ENCODE measurements around the gene CAPN14.

CAPN14 gene

DNA sequence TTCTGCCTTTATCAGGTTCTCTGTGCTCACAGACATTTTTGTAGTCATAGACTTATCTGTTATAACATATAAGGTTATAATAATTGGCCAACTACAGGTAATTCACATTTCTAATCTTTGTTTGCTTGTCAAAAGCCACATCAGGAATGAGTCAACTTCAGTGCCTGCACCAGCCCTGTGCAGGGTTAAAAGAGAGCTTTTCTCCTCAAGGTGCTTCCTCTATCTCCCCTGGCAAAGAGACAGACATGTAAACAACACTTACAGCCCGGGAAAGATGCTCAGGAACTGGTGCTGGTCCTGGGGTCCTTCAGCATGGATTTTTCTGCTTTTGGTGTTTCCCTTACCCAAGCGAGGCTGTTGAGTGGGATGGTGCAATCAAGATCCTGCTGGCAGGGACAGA is 9.0 kb upstream of the CAPN14 start:
- DNase-seq (ENCODE audit: low read depth in 3 of 3), result no peak

DNA sequence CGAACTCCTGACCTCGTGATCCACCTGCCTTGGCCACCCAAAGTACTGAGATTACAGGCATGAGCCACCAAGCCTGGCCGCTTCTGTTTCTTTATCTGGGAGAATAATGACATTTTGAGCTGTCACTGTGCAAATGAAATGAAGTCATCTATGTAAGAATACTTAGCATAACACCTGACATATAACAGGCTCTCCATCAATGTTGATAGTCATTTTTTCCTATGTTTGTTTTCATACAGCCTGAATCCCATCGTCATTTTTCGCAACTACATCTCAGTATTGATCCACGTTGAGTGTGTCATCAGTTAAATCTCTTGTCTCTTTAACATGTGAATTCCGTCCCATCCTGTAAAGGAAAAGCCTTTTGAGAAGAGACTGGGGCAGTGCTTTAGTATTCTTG is 6.4 kb upstream of the CAPN14 start:
- DNase-seq (ENCODE audit: low read depth in 3 of 3), result no peak

DNA sequence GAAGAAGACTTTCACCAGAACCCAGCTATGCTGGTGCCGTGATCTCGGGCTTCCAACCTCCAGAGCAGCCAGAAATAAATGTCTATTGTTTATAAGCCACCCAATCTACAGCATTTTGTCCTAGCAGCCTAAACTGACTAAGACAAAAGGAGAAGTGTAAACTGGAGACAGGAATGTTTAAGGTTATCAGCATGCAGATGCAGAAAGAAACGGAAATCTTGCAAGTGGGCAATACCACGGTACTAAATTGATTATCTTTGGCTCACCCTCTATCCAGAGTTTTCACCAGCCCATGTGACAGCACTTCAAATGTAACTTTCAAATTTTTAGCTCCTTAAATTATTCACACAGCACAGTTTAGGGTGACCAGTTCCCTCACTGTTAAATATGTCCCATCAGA is 5.7 kb upstream of the CAPN14 start:
- DNase-seq (ENCODE audit: low read depth in 3 of 3), result no peak

DNA sequence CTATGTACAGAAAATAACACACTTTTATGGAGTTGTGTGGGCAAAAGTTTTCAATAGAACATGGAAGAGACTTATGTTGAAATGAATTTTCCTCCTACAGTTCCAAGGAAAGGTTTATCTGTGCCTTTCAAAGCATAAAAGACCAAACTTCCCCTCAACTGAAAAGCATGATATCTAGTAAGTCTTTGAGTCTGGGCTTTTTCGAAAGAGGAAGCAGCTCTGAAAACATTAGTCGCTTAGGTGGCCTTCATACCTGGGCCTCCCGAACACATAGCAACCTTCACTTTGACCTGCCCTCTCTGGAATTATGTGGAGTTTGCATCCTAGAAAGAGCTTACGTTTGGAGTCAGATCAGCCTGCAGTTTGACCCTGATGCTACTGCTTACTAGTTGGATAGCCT is 4.8 kb upstream of the CAPN14 start:
- no peak for DNase-seq (ENCODE audit: low read depth in 3 of 3)

DNA sequence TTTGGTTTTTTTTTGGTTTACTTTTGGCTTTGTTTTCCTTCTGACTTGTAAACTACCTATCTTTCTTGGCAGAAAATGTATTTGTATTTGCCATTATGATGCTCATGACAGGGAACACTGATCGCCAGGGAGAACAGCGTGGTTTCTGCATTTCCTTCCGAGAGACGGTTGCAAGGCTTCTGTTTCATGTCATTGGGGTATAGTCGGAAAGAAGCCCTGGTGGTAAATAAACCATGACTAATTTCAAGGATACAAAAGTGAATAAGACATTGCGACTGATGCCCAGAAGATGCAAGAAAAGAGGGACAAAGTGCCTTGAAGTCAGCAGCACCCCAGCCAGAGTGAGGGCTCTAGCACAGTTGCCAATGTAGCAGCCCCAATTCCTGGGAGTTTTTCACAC is 4.2 kb upstream of the CAPN14 start:
- DNase-seq (ENCODE audit: low read depth in 3 of 3), result no peak

DNA sequence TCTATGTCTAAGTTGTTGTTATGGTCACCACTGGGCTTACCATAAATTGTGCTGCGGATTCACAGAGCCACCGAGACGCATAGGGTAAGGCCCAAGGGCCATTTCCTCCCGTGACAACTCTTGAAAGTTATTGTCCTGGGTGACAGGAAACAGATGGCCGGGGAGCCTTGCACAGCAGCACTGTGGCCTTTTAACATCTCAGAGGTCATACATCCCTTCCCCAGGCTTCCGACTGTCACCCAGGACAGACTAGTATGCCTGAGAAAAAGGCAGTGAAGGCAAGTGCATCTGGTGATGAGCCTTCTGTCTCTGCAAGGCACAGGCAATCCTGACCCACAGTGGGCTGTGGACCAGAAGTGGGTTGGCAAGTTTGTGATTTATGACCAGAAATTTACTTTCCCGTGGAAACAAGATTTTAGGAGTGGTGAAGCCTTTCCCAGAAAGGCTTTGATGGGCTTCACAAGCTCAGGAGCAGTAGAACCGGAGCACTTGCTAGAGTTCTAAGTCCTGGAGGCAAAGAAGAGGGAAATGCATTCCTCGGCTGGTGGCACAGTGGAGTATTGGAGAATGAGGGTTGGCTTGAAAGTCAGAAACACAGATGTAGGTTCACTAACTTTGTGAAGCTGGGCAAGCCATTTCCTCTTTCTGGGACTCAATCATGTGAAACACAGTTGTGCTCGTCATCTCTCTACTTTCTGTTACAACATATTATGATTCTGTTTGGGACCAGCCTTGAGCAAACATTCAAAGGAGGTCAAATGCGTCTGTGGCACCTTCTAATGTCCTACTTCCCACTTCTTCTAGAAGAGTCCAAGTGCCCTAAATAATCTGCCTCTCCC is 2.0 kb upstream of the CAPN14 start:
- DNase-seq (ENCODE audit: low read depth in 3 of 3), result no peak

DNA sequence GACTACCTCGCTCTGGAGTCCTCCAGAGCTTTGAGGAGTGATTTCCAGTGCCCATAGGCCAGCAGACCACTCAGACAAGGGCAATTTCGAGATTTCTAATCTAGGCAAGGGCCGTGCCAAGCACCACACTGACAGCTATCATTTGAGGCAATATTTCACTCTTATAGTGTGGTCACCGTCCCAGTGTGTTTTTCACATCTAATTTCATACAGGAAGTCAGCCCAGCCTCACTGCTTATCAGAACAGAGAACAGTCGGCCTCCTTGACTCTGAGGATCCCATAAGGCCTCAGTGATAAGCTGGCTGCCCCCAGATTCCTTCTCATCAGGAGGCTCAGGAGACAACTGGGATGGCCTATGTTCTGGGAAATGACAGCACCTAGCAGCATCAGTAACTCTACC is 581 bp downstream of the CAPN14 start:
- DNase-seq (ENCODE audit: low read depth in 3 of 3), result no peak

DNA sequence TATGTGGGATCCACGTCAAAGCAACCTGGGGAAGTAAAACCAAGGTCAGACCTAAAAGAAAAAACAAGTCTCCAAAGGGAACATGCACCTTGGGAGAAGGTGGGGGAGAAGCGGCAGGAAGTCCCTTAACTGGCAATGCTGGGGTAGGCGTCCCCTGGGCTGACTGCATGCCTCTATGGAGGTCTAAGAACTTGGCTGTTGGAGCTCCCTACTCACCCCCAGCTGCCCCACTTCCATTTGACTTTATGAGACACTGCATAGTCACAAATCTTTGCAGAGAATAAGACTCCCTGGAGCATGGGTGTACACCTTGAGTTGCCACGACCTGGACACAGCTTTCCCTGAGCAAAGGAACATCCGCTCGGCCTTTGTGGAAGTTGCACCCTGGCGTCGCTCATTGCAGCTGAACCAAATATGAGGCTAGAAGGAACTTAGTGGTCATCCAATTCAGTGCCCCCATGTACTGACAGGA is 2.8 kb downstream of the CAPN14 start:
- no peak for DNase-seq (ENCODE audit: low read depth in 3 of 3)

DNA sequence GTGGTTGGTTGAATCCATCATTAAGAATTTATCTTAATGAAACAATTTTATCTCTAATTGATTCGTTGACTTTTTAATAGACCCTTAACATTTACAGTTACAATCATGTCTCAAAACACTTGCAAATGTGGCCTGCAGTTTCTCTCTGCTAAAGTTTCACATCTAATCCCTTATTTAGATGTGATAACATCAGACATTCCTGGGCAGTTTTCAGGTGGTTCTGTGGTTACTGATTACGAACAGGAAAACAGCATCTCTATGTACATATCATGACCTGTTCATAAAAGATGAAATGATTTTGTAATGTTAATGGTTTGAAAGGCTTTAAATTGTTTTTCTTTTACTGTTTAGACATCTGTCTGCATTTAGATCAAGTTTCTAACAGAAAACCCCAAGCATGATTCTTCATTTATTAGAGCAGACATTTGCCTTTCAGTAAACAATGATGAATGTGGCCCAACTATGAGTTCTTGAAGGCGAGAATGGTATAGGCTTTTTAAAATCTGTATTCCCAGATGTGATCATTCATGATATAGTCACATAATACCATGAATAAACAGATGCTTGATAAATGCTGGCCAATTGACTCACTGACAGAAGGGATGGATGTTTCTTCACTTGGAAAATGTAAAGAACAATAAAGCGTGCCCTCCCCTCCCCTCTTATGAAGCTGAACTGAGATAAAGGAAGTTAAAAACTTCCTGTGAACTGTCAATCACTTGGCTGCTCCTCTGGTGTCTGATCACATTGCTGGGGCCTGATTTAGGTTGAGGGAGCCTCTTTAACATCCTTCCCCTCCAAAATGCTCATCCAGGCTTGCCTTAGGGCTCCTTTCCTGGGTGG is 3.5 kb downstream of the CAPN14 start:
- DNase-seq (ENCODE audit: low read depth in 3 of 3), result no peak

DNA sequence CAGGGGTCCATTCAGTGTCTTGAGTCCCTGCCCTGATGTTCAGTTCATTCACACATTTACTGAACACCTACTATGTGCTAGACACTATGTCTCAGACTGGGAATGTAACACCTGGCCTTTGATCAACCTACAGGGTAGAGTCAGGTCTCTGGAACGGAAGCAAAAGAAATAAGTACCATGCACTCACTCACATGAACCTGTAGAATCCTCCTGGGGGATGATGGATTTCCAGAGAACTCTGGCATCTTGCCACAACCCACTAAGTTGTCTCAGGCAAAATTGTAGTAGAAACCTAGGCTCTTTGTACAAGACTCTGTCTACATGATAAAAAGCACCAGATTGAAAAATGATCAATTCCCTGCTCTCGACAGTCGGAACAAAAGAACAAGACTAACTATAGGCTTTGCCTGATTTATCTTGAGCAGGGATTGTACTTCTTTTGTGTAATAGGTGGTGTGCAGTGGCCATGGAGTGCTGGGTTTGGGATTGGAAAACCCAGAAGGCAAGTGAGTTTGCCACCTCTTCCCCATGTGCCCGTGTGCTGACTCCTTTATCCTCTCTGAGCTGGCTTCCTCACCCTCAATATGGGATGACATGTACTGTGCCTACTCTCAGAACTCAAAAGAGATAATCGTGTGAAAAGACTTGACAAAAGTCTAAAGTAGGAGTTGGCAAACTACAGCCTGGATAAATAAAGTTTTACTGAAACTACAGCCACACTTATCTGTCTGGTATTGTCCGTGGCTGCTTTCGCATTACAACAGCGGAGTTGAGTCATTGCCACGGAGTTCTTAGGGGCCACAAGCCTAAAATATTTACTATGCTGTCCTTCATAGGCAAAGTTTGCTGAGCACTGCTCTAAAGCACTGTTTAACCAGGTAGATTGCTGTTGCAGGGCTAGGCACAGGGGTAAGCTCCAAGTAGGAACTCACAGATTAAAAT is 4.4 kb downstream of the CAPN14 start:
- DNase-seq (ENCODE audit: low read depth in 3 of 3), result no peak

DNA sequence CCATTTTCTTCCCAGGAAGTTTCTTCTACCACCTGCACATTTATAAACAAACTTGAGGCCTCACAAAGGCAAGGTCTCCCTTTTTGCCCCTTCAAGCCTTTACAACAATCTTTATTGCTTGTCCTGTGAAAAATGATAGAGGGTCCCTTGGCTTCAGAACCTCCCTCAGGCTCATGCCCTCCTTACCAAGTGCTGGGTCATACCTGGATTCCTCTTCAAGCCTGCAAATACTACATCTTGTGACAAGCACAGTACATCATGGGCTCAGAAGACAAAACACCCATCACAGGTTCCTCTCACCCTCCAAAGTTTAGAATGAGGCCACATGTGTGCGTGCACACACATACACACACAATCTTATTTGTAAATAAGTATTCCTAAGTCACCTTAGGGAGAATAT is 9.1 kb downstream of the CAPN14 start:
- DNase-seq (ENCODE audit: low read depth in 3 of 3), result no peak

DNA sequence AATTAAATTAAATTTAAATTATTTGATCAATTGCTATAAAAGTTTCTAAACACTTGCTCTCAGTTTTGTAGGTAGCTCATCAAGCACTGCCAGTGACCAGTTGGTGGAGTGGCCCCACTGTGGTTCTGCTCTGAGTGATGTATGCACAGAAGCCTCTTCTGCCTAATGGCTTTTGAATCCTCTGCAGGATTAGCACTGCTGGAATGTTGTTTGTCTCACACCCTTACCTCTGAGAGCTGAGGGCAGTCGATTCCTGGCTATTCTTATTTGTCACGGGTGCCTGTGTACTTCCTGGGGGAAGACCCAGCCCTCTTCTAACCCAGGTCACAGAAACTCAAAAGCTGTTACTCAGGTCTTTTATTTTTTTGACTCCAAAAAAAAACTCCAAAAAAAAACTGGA is 9.5 kb downstream of the CAPN14 start:
- no peak for DNase-seq (ENCODE audit: low read depth in 3 of 3)

DNA sequence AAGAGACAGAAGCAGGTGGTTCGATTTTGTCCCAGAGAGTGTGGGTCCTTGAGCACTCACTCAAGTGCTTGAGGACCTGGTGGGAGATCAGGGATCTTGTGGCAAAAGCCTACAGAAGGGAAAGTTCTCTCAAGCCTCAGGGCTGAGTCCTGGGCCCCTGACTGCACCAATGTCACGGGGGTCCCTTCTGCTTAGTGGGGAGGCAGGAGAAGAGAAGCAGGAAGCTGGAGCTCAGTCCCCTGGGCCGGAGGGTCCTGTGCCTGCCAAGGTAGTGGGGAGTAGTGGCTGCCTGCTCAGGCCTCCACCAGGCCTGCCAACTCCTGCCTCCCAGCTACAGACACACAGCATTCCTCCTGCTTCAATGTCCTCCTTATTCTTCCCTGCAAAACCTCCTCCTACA is 11.7 kb downstream of the CAPN14 start:
- DNase-seq (ENCODE audit: low read depth in 3 of 3), result no peak

DNA sequence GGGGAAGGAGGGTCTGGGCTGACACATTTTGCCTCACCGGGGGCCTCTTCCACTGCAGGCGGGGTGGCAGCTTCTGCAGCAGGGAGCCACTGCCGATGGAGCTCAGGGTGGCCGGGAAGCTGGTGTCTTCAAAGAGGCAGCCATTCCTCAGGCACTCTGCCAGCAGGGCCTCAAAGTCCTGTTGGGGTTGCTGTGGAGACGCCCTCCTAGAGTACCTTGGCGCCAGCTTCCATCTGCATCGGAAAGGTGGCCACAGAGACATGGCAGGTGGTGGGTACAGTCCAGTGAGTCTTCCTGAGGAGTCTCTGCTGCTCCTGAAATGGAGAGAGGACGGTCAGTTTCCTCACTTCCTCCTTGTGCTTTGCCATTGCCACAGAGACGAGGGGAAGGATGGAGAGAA is 12.1 kb downstream of the CAPN14 start:
- DNase-seq (ENCODE audit: low read depth in 3 of 3), result no peak

DNA sequence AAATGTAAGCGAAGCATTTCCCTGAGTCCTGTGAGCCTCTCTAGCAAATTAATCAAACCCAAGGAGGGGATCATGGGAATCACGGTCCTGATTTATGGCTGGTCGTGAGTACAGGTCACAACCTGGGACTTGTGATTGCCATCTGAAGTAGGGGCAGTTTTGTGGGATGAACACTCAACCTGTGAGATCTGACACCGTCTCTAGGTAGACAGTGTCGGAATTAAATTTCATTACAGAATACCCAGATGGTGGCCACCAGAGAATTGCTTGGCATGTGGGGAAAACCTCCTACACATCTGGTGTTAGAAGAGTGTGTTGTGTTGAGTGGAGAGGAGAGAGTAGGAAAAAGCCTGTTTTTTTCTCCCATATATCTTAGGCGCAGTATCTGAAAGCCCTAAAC is 12.5 kb downstream of the CAPN14 start:
- DNase-seq (ENCODE audit: low read depth in 3 of 3), result no peak

DNA sequence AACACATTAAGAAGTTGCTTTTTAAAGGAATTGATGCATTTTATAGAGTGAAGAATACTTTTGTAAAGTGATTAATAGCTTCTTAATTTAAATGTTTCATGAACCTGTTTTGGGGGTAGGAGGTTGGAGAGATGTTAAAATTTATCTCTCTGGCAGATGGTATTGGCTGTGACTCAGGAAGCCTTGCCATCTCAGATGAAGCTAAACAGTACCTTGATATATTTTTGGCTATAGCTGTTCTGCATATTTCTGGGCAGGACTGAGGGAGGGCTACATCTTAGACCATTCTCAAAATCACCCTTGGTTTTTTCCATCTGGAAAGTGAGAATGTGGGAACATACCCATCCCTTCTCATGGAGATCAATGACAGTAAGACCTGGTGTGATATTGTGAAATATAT is 13.4 kb downstream of the CAPN14 start:
- DNase-seq (ENCODE audit: low read depth in 3 of 3), result no peak

DNA sequence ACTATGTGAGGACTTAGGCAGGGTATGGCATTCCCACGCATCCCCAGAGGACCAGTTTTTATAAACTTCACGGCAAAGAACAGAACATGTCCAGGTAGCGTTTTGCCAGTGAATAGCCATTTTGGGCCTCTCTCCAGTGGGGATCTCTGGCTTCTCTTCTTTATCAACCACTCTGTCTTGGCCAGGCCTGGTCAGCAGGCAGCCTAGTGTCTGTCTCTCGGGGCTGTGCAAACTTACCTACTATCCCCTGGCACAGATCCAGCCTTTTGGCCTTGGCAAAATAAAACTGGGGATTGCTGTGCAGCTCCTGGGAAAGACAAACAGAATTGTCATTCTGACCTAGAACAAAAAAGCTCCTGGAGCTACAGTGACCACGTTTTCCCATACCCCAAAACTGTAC is 14.5 kb downstream of the CAPN14 start:
- no peak for DNase-seq (ENCODE audit: low read depth in 3 of 3)

DNA sequence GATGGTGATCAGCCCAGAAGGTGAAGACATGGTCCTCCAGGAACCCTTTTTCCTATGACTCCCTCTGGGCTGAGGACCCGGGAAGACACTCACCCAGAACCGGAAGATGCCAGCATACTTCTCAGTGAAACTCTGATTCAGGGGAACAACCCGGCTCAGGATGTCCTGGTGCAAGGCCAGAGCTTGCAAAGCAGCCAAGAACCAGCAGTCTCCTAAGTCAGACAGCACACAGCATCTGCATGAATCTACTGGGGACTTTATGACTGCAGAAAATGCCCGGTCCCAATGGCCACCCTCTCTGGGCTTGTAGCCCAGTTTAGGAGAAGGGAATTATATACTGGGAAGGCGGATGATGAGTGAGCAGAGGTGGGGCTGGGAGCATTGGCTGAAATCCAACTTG is 15.3 kb downstream of the CAPN14 start:
- no peak for DNase-seq (ENCODE audit: low read depth in 3 of 3)

DNA sequence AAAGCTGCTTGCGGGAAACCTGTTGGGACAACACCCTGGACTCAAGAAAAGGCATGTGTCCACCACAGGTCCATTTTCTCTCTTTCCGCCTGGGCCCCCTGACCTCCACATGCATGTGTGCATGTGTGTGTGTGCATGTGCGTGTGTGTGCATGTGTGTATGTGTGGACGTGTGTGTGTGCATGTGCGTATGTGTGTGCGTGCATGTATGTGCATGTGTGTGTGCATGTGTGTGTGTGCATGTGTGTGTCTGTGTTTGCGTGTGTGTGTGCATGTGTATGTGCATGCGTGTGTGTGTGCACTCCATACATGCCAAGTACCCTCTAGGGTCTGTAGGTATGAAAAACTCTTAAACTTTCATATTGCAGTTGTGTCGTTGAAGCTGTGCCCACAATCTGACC is 16.3 kb downstream of the CAPN14 start:
- no peak for DNase-seq (ENCODE audit: low read depth in 3 of 3)

DNA sequence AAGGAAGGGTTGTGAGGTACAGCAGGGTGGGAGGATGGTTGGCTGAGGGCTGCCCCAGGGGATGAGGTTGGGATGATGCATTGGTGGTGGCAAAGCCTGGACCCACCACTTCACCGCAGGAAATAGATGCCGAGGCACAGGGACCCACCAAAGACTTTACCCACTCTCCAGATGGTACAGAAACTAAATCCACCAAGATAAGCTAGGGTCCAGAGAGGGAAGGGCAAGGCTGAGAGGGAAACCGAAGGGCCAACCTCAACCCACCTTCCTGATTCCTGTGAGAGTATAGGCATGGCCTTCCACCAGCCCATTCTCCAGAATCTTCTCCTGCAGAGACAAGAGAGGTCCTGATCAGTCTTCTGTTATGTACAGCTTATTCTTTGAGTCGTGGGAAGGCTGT is 18.1 kb downstream of the CAPN14 start:
- no peak for DNase-seq (ENCODE audit: low read depth in 3 of 3)

DNA sequence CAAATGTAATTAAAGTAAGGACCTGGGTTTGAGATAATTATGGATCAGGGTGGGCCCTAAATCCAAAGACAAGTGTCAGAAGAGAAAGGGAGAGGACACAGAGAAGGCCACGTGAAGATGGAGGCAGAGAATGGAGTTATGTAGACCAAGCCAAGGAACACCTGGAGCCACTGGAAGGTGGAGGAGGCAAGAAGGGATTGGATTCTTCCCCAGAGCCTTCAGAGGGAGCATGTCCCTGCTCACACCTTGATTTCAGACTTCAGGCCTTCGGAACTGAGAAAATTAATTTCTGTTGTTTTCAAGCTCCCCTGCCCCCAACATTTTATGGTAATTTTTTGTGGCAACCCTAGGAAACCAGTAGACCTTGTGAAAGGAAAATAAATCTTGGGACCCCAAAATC is 19.6 kb downstream of the CAPN14 start:
- DNase-seq (ENCODE audit: low read depth in 3 of 3), result no peak

DNA sequence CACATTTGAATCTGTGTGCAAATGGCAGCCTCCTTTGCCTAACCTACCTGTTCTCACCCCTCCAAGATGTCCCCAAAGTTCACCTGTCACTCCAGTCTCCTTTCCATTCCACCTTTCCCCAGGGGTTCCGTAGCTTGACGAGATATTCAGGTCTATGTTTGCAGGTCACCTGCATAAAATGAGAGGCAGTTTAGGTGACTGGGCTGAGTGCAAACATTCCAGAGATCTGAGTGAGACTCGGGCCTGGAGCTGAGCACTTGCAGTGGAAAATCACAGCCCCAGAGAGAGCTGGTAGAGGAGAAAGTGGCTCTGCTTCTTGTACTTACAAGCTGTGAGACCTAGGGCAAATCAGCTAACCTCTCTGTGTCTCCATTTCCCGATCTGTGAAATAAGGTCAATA is 20.1 kb downstream of the CAPN14 start:
- DNase-seq (ENCODE audit: low read depth in 3 of 3), result no peak

Data from stimulated activated CD4-positive, alpha-beta T cell treated with anti-CD3 and anti-CD28 coated beads, TNF-alpha, amount 100 ng/mL, for 24 hours (primary cell).